ENCODE data around the gene CASP8AP2. TPM values are rescaled to one million over a fixed set of nuclear protein-coding genes. Genes with fewer than 3 reads are reported as not detected.
"Not testable (repeated sequence)": the region's sequence is repeated elsewhere in the genome, so short reads cannot be mapped to it uniquely, and the experiment has no call there.

CASP8AP2 gene
- total RNA-seq, 4 donors from 2014 or later = 8.0 to 19.8 (median 15.1) TPM

DNA sequence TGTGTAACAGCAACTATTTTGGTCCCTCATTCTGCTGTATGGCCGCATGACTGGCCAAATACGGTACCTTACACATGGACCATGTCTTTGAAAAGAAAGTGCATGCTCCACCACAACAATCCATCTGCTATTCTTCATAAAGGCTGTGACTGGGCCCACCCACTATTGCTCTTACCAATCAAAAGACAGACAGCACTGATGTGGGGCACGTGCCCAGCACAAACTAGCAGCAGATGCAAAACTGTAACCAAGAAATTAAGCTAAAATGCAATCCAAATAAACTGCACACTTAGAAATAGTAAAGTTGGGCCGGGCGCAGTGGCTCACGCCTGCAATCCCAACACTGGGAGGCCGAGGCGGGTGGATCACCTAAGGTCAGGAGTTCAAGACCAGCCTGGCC is 30.6 kb upstream of the CASP8AP2 start:
- no peaks in the 10 kb centered on the region for H3K4me1 ChIP-seq
- TF ChIP-seq EP300 (IDR thresholded peaks at IDR 0.05; ENCODE audit: low read depth) = no peak
- no peak for TF ChIP-seq POLR2AphosphoS5 (IDR thresholded peaks at IDR 0.05)
- TF ChIP-seq, protein P1, sequence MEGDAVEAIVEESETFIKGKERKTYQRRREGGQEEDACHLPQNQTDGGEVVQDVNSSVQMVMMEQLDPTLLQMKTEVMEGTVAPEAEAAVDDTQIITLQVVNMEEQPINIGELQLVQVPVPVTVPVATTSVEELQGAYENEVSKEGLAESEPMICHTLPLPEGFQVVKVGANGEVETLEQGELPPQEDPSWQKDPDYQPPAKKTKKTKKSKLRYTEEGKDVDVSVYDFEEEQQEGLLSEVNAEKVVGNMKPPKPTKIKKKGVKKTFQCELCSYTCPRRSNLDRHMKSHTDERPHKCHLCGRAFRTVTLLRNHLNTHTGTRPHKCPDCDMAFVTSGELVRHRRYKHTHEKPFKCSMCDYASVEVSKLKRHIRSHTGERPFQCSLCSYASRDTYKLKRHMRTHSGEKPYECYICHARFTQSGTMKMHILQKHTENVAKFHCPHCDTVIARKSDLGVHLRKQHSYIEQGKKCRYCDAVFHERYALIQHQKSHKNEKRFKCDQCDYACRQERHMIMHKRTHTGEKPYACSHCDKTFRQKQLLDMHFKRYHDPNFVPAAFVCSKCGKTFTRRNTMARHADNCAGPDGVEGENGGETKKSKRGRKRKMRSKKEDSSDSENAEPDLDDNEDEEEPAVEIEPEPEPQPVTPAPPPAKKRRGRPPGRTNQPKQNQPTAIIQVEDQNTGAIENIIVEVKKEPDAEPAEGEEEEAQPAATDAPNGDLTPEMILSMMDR (IDR thresholded peaks at IDR 0.05) = no peak
- TF ChIP-seq POLR2A (IDR thresholded peaks at IDR 0.05) = no peak
- WGBS, 2 donors (ENCODE audit: low coverage in 1 of 2) = 94 to 100% methylated on average over 2 to 8 of the region's 8 CpGs
- in situ Hi-C loops (cut with MboI; ENCODE audit: low pct_ligation_motif_present in 1 of 4, low pct_unique_long_range_greater_than_20kb in 1 of 4, low sequenced_read_pairs in 3 of 4) (no loop called here), intact Hi-C loops (cut with DNase I; ENCODE audit: low total_unique reads) (no loop called here)
- no peaks in the 10 kb centered on the region for H3K27me3 ChIP-seq
- H3K27ac ChIP-seq = no peak overlapping the region
- DNase-seq = no peak
- no peak overlapping the region for H3K4me3 ChIP-seq
- H3K9me3 ChIP-seq = no peaks in the 10 kb centered on the region
- H3K36me3 ChIP-seq = peaks cover 0 to 22% (median 4%) of the 10 kb centered on the region in 4 donors

DNA sequence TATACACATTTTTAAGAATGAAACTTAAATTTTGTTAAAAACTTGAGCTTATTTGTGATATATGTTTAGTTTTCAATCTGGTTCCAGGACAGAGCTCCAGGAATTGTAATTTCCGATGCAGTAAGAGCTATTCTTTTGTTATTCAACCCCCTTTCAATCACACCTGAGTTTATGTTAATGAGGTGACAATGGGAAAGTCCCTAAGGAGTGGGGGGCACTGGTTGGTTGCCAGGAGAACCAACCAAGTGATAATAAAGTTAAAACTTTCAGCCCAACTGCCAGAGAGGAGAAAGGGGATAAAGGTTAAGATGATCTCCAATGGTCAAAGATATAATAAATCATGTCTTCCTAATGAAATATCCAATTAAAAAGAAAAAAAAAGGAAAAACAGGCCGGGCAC is 29.9 kb upstream of the CASP8AP2 start:
- Histone ChIP-seq H3K4me1 (no peaks in the 10 kb centered on the region), H3K4me3 (no peak overlapping the region), H3K9me3 (no peaks in the 10 kb centered on the region), H3K27me3 (no peaks in the 10 kb centered on the region), H3K36me3 (peaks cover 0 to 22% (median 4%) of the 10 kb centered on the region in 4 donors), H3K27ac (no peak overlapping the region)
- WGBS, 2 donors (ENCODE audit: low coverage in 1 of 2) = 88 to 89% methylated on average over 2 of the region's 2 CpGs
- in situ Hi-C loops (cut with MboI; ENCODE audit: low pct_ligation_motif_present in 1 of 4, low pct_unique_long_range_greater_than_20kb in 1 of 4, low sequenced_read_pairs in 3 of 4) (no loop called here), intact Hi-C loops (cut with DNase I; ENCODE audit: low total_unique reads) (no loop called here)
- no peak for DNase-seq
- TF ChIP-seq POLR2A (IDR thresholded peaks at IDR 0.05) = no peak

DNA sequence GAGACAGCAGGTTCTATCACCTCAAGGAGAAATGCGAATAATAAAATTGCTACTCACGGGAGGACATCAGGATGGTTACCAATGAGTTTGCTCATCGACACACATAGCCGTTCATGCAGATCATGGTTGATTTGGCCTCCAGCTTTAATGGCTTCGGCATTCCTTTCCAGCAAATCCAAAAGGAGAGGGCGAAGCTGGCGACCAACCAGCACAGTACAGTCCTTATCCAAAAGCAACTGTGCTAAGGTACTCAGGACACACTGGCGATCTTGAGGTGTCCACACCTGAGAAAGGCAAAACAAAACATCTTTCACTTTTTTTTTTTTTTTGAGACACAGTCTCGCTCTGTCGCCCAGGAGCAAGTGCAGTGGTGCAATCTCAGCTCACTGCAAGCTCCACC is 26.4 kb upstream of the CASP8AP2 start:
- no peaks in the 10 kb centered on the region for H3K27me3 ChIP-seq
- H3K27ac ChIP-seq = no peak overlapping the region
- H3K4me3 ChIP-seq = no peak overlapping the region
- DNase-seq = no peak
- no peaks in the 10 kb centered on the region for H3K9me3 ChIP-seq
- H3K4me1 ChIP-seq = peaks cover 0 to 5% (median 0%) of the 10 kb centered on the region in 4 donors
- peaks cover 0 to 22% (median 4%) of the 10 kb centered on the region in 4 donors for H3K36me3 ChIP-seq
- intact Hi-C loops (cut with DNase I; ENCODE audit: low total_unique reads) (no loop called here), in situ Hi-C loops (cut with MboI; ENCODE audit: low pct_ligation_motif_present in 1 of 4, low pct_unique_long_range_greater_than_20kb in 1 of 4, low sequenced_read_pairs in 3 of 4) (no loop called here)
- TF ChIP-seq POLR2AphosphoS5 (IDR thresholded peaks at IDR 0.05) (no peak), POLR2A (IDR thresholded peaks at IDR 0.05) (no peak), EP300 (IDR thresholded peaks at IDR 0.05; ENCODE audit: low read depth) (no peak)
- TF ChIP-seq, protein P1 (IDR thresholded peaks at IDR 0.05) = no peak
- 97% methylated on average over 5 to 10 of the region's 10 CpGs for WGBS, 2 donors (ENCODE audit: low coverage in 1 of 2)

DNA sequence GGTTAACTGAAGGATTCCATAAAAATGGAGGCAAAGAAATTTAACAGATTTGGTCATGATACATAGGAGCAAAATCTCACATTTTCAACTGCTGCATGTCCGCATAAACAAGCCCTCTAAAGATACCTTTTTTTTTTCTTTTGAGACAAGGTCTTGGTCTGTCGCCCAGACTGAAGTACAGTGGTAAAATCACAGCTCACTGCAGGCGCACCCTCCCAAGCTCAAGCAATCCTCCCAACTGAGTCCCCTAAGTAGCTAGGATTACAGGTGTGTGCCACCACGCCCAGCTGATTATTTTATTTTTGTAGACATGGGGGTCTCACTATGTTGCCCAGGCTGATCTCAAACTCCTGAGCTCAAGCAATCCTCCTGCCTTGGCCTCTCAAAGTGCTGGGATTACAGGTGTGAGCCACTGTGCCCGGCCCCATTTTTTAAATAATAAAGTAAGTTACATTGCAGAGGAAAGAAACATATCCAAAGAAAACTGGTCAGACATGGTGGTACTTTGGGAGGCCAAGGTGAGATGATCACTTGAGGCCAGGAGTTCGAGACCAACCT is 23.8 kb upstream of the CASP8AP2 start:
- DNase-seq = no peak
- intact Hi-C loops (cut with DNase I; ENCODE audit: low total_unique reads) = no loop called here
- H3K27me3 ChIP-seq = no peaks in the 10 kb centered on the region
- peaks cover 0 to 17% (median 4%) of the 10 kb centered on the region in 4 donors for H3K36me3 ChIP-seq
- no peak overlapping the region for H3K27ac ChIP-seq
- WGBS, 2 donors (ENCODE audit: low coverage in 1 of 2) = 73 to 77% methylated on average over 5 to 6 of the region's 6 CpGs
- in situ Hi-C loops (cut with MboI; ENCODE audit: low pct_ligation_motif_present in 1 of 4, low pct_unique_long_range_greater_than_20kb in 1 of 4, low sequenced_read_pairs in 3 of 4) = no loop called here
- no peak overlapping the region for H3K4me3 ChIP-seq
- TF ChIP-seq, protein P1 (IDR thresholded peaks at IDR 0.05) = no peak
- TF ChIP-seq POLR2AphosphoS5 (IDR thresholded peaks at IDR 0.05) (no peak), EP300 (IDR thresholded peaks at IDR 0.05; ENCODE audit: low read depth) (no peak)
- H3K9me3 ChIP-seq = no peaks in the 10 kb centered on the region
- H3K4me1 ChIP-seq = peaks cover 0 to 5% (median 0%) of the 10 kb centered on the region in 4 donors

DNA sequence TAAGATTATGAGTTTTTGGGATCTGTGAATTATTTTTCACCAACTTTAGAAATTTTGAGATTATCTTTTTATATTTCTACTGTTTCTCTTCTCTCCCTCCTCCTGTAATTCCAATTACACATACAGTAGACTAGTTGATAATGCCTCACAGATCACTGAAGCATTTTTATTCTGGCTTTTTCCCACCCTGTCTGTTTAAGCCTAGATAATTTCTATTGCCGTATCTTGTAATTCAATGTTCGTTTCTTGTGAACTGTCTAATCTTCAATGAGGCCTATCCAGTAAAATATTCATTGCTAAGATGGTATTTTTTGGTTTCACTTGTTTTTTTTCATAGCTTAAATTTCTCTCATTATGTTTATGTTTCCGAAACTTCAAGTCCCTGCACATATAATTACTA is 22.1 kb upstream of the CASP8AP2 start:
- Histone ChIP-seq H3K27ac (no peak overlapping the region), H3K4me1 (peaks cover 0 to 9% (median 2%) of the 10 kb centered on the region in 4 donors), H3K4me3 (no peak overlapping the region), H3K27me3 (no peaks in the 10 kb centered on the region), H3K9me3 (no peaks in the 10 kb centered on the region), H3K36me3 (peaks cover 0 to 6% (median 2%) of the 10 kb centered on the region in 4 donors)
- no peak for DNase-seq
- in situ Hi-C loops (cut with MboI; ENCODE audit: low pct_ligation_motif_present in 1 of 4, low pct_unique_long_range_greater_than_20kb in 1 of 4, low sequenced_read_pairs in 3 of 4) = no loop called here
- intact Hi-C loops (cut with DNase I; ENCODE audit: low total_unique reads) = no loop called here
- TF ChIP-seq, protein P1 (IDR thresholded peaks at IDR 0.05) = no peak
- TF ChIP-seq POLR2A (IDR thresholded peaks at IDR 0.05) = no peak
- TF ChIP-seq POLR2AphosphoS5 (IDR thresholded peaks at IDR 0.05) = no peak
- no peak for TF ChIP-seq EP300 (IDR thresholded peaks at IDR 0.05; ENCODE audit: low read depth)
- WGBS, 2 donors (ENCODE audit: low coverage in 1 of 2) = 89 to 90% methylated on average over 3 of the region's 3 CpGs

DNA sequence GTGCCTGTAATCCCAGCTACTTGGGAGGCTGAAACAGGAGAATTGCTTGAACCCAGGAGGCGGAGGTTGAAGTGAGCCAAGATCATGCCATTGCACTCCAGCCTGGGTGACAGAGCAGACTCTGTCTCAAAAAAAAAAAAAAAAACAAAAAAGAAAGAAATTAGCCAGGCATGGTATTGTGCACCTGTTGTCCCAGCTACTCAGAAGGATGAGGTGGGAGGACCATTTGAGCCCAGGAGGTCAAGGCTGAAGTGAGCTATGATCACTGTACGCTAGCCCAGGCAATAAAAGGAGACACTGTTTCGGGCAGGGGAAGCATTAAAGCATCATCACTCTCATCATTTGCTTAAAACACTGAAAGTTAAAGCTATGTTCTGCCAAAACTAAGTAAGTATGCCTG is 16.3 kb upstream of the CASP8AP2 start:
- H3K27me3 ChIP-seq; DNase-seq; intact Hi-C loops (cut with DNase I; ENCODE audit: low total_unique reads); H3K4me3 ChIP-seq; in situ Hi-C loops (cut with MboI; ENCODE audit: low pct_ligation_motif_present in 1 of 4, low pct_unique_long_range_greater_than_20kb in 1 of 4, low sequenced_read_pairs in 3 of 4); H3K9me3 ChIP-seq; H3K27ac ChIP-seq; H3K36me3 ChIP-seq: not testable (repeated sequence)
- H3K4me1 ChIP-seq = peaks cover 3 to 23% (median 14%) of the 10 kb centered on the region in 4 donors
- WGBS, 2 donors (ENCODE audit: low coverage in 1 of 2) = 88 to 99% methylated on average over 1 to 3 of the region's 3 CpGs
